Coronary artery (tissue), 2 donors: Measurements from ENCODE around the gene BRME1.

ENCODE experiments used
- DNase-seq: peaks from one replicate; pipeline ENCODE4 v3.0.0-alpha.2; 2017; ENCODE audit warnings: low spot score
- H3K27ac ChIP-seq, 2 donors: fragments of 200-600 bp; sonication (generic); one replicate each; pipeline ENCODE4 v1.5.1; 2016 to 2019
- H3K4me3 ChIP-seq: fragments of 200-600 bp; sonication (generic); 2 replicates; pipeline ENCODE4 v1.5.1; 2016; ENCODE audit warnings: mild to moderate bottlenecking, moderate library complexity
- TF ChIP-seq, protein P1 (sequence below): fragments of 200-600 bp; sonication (generic); IDR thresholded peaks from one replicate; pipeline ENCODE4 v1.5.1; 2019; ENCODE audit warnings: antibody characterized with exemption

The BRME1 gene

DNA sequence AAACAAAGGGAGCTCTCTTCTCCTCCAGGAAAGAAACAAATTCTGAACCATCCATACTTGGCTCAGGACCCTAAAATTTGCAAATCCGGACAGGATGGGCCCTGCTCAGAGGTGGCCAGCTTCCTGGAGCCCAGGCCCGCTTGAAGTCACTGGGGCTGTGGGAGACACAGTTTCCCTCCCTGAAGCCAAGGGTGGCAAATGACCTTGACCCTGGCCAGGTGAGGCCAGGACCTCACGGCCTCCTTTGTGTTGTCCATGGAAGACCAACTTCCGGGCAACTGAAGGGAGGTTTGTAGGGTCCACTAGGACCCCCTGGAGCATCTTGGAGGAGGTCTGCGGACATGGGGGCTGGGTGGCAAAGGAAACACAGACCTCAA is 23.5 kb downstream of the BRME1 start:
- TF ChIP-seq, protein P1, sequence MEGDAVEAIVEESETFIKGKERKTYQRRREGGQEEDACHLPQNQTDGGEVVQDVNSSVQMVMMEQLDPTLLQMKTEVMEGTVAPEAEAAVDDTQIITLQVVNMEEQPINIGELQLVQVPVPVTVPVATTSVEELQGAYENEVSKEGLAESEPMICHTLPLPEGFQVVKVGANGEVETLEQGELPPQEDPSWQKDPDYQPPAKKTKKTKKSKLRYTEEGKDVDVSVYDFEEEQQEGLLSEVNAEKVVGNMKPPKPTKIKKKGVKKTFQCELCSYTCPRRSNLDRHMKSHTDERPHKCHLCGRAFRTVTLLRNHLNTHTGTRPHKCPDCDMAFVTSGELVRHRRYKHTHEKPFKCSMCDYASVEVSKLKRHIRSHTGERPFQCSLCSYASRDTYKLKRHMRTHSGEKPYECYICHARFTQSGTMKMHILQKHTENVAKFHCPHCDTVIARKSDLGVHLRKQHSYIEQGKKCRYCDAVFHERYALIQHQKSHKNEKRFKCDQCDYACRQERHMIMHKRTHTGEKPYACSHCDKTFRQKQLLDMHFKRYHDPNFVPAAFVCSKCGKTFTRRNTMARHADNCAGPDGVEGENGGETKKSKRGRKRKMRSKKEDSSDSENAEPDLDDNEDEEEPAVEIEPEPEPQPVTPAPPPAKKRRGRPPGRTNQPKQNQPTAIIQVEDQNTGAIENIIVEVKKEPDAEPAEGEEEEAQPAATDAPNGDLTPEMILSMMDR = no peak
- H3K27ac ChIP-seq = no peak overlapping the region
- no peak for DNase-seq

DNA sequence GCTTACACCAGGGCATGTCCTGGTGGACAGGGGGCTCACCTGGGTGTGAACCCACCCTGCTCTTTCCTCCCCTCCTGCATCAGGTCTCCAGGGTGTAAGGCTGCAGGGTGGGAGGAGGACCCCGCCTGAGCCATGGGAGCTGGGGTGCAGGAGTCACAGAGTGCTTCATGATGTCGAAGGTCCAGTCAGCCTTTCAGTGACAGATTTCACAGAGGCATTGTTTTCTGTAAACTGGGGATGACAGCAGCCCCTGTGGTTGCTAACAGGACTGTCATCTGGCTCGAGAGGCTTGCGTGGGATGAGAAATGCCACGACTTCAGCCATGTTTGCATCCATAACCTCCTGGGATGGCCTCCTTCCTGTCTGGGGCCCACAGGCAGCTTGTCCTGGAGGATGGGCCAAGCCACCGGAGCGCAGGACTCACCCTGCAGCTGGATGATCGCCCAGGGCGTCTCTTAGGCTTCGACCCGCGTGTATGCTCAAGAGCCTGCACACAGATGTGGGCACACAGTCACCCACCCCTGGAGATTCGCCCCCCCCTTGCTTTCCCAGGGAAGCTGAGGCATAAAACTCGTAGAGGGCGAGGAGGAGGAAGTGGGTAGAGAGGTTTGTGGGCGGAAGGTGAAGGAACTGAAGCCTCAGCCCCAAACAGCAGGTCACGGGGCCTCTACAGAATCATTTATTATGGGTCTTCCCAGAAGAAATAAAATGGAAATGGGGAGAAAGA is 24.1 kb downstream of the BRME1 start:
- TF ChIP-seq, protein P1 = no peak
- DNase-seq = no peak
- H3K27ac ChIP-seq = peak overlapping the region; percentile 77 to 85
- H3K4me3 ChIP-seq = no peak overlapping the region

More for the DNA sequence above, 23.5 kb downstream of the BRME1 start:
- no peak overlapping the region for H3K4me3 ChIP-seq

DNA sequence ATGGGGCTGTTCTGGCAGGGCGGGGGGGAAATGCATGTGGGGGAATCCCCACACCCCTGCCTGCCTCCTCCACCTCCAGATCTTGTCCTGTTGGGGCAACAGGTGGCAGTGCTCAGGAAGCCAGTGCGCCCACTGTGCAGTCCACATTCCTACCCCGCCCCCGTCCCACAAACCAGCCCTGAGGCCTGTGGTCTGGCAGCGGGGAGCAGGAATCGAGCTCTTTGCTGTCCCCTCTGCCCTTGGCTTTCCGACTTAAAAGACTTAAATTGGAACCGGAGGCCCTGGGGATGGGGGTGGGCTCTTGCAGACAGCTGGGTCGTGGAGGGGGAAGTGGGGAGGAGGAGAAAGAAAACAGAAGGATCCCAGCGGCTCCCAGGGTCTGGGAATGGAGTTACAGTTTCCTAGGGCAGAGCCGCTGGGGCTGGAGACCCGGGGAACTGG is 24.6 kb downstream of the BRME1 start:
- TF ChIP-seq, protein P1 = no peak
- no peak for DNase-seq
- peak overlapping the region; percentile 77 to 85 for H3K27ac ChIP-seq
- no peak overlapping the region for H3K4me3 ChIP-seq

DNA sequence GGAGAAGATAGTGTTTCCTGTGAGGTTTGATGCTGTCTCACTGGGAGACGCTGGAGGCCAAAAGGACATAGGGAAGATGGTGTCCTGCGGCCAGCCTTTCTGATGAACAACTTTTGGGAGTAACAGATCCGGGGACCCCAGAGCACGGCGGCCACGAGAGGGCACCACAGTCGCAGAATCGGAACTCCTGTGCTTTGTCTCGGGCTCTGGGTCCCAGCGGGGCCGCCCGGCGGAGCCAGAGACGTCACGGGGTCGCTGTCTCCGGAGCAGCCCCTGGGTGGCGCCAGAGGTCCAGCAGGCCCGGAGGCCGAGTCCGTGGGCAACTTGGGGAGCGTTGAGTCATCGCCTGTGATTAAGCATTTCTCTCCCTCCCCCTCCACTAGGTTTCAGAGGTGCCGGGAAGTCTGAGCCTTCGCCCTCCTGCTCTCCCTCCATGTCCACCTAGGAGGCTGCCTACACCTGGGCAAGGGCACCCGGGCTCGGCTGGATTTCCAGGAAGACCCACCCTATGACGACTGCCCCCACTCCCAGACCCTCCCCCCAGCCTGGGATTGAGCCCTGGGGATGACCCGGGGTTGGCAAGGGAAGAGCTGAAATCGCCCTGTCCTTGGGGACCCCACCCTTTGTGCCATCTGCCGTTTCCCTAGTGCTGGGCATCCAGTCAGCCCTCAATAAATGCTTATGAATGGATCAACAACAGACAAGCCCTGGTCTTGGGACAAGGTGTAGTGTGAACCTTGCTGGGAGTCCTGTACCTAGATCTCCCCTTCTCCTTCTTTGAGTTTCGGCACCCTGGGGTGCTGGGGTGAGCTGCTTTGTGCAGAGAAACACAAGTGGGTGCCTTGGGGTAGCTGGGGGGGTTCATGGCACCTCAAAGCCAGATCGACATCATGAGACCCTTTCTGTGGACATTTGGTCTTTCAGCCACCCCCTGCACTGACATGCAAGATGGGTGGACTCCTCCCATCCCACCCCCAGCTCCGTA is 25.6 kb downstream of the BRME1 start:
- Histone ChIP-seq H3K4me3 (peak overlapping the region; percentile 63), H3K27ac (peak overlapping the region; percentile 77 to 85)
- TF ChIP-seq, protein P1 = peak; percentile 98
- peak; percentile 99 for DNase-seq

DNA sequence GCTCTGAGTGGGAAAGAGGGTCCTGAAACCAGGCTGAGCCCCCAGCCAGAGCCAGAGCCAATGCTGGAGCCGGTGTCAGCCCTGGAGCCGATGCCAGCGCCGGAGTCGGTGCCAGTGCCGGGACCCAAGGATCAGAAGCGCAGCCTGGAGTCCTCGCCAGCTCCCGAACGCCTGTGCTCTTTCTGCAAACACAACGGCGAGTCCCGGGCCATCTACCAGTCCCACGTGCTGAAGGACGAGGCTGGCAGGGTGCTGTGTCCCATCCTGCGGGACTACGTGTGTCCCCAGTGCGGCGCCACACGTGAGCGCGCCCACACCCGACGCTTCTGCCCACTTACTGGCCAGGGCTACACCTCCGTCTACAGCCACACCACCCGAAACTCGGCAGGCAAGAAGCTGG is 28.6 kb downstream of the BRME1 start:
- TF ChIP-seq, protein P1 = no peak
- no peak overlapping the region for H3K27ac ChIP-seq
- no peak for DNase-seq
- H3K4me3 ChIP-seq = no peak overlapping the region

DNA sequence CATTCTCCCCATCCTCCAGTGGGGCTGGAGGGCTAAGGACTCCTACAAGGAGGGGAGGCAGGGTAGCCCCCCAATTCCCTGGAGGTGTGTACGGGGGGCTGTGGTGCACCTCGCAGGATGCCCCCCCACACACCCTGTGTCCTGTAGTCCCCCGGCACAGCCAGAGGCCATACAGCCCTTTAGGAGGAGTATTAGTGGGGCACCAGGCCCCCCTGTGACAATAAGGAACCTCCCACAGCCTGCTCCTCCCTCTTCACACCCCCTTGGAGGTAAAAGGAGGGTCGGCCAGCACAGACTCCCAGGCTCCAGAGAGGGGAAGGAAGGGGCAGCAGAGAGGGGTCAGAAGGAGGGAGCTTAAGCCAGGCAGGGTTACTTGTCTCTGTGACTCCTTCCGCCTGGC is 29.1 kb downstream of the BRME1 start, which contains the start of gene NANOS3:
NANOS3 (plus strand) TSS at position 301 of the 400 bp plus-strand sequence. CDS start 115 bp downstream, outside the sequence.
- Histone ChIP-seq H3K4me3 (no peak within 1 kb of the TSS), H3K27ac (no peak within 1 kb of the TSS)
- TF ChIP-seq, protein P1 = no peak
- DNase-seq = no peak
